K562 (cell line): ENCODE results near the gene ADGRG1. TPM values are rescaled to one million over a fixed set of nuclear protein-coding genes. Genes with fewer than 3 reads are reported as not detected.
A peak's percentile ranks its signal among the peaks of the same experiment; 100 is the strongest.

ENCODE experiments used
- ATAC-seq: fragments of 200-7000 bp; cut with Tn5 transposase; 3 replicates; pipeline ENCODE4 v1.9.1; 2020; ENCODE audit warnings: moderate library complexity
- BruUV-seq: library from RNA; stranded (reverse); fragments of 400-500 nt; replicated peaks from 2 replicates; lab custom pipeline; 2021; lab: Mats Ljungman, UMichigan
- CTCF ChIA-PET: fragments of 300-600 bp; formaldehyde crosslinking; extraction: SDS; loops from one replicate; lab custom pipeline; 2021; ENCODE audit warnings: low intra/inter-chr PET ratio; lab: Yijun Ruan, JAX
- POLR2A ChIA-PET: fragments of 300-600, 350-650 bp; sonication (Branson Sonifier 250); formaldehyde crosslinking; extraction: SDS; loops from one replicate; lab custom pipeline; 2021; ENCODE audit warnings: antibody characterized with exemption, inconsistent platforms; lab: Yijun Ruan, JAX
- DNase-seq, 4 experiments: peaks; one replicate each; pipeline versions ENCODE4 v3.0.0 to v3.0.0-alpha.2; 2011 to 2018; ENCODE audit warnings: low spot score in 3 of 4, mixed read lengths in 3 of 4; ENCODE audit errors: extremely low read depth in 1 of 4
- FAIRE-seq: peaks from 2 replicates; lab custom pipeline; 2011; peaks lifted over from hg19 to GRCh38; lab: Jason Lieb, UNC
- H2AFZ ChIP-seq: 2 replicates; pipeline ENCODE4 v1.6.0; 2011; ENCODE audit warnings: low read depth, low read length, control low read depth, inconsistent platforms
- H3K27ac ChIP-seq: fragments of 200-600 bp; 3 replicates; pipeline ENCODE4 v1.8.0; 2011; ENCODE audit warnings: low read depth, mild to moderate bottlenecking, control low read depth, inconsistent platforms, low read length, moderate library complexity, mixed read lengths; ENCODE audit errors: extremely low read depth
- H3K27me3 ChIP-seq, 2 experiments: fragments of 300-600 bp in 1 of 2; 2 replicates in 1 of 2; 3 replicates in 1 of 2; pipeline versions ENCODE4 v1.6.0 to v1.8.0; 2011; ENCODE audit warnings: inconsistent platforms in 2 of 2, low read length in 2 of 2, mild to moderate bottlenecking in 1 of 2, mixed read lengths in 1 of 2, moderate library complexity in 1 of 2; ENCODE audit not compliant: control insufficient read depth in 2 of 2, insufficient read depth in 2 of 2
- H3K36me3 ChIP-seq: fragments of 300-600 bp; 3 replicates; pipeline ENCODE4 v1.8.0; 2011; ENCODE audit warnings: mild to moderate bottlenecking, low read length, inconsistent platforms; ENCODE audit not compliant: control insufficient read depth, insufficient read depth
- H3K4me1 ChIP-seq, 2 experiments: fragments of 200-600 bp in 1 of 2; replicated peaks in 1 of 2; 2 replicates in 1 of 2; 3 replicates in 1 of 2; pipeline versions ENCODE4 v1.5.1 to v1.8.0; 2011; ENCODE audit warnings: inconsistent platforms in 2 of 2, low read length in 2 of 2, mild to moderate bottlenecking in 1 of 2, mixed read lengths in 1 of 2, moderate library complexity in 1 of 2; ENCODE audit not compliant: control insufficient read depth in 2 of 2, insufficient read depth in 2 of 2
- H3K4me2 ChIP-seq: 2 replicates; pipeline ENCODE4 v1.6.1; 2011; ENCODE audit warnings: low read length, control low read depth, inconsistent platforms, mixed read lengths; ENCODE audit not compliant: insufficient read depth
- H3K4me3 ChIP-seq: fragments of 200-600 bp; sonication (generic), shearing (Covaris generic); 2 replicates; pipeline ENCODE4 v1.5.1; 2016; ENCODE audit warnings: control low read depth, inconsistent platforms
- H3K79me2 ChIP-seq: fragments of 200-600 bp; 3 replicates; pipeline ENCODE4 v1.8.0; 2011; ENCODE audit warnings: low read length, inconsistent platforms; ENCODE audit not compliant: control insufficient read depth, insufficient read depth
- H3K9ac ChIP-seq, 2 experiments: 2 replicates each; pipeline versions ENCODE4 v1.6.0 to v1.6.1; 2011; ENCODE audit warnings: low read depth in 2 of 2, low read length in 2 of 2, control low read depth in 1 of 2, inconsistent platforms in 1 of 2, mild to moderate bottlenecking in 1 of 2, mixed read lengths in 1 of 2; ENCODE audit not compliant: insufficient read depth in 1 of 2
- H3K9me1 ChIP-seq: one replicate; pipeline ENCODE4 v1.6.0; 2011; ENCODE audit warnings: inconsistent platforms, mild to moderate bottlenecking, low read length, moderate library complexity; ENCODE audit not compliant: control insufficient read depth, insufficient read depth
- H3K9me3 ChIP-seq: replicated peaks from 2 replicates; pipeline ENCODE4 v1.5.1; 2011; ENCODE audit warnings: low read depth, low read length, inconsistent platforms; ENCODE audit not compliant: control insufficient read depth, insufficient read depth
- H4K20me1 ChIP-seq: replicated peaks from 2 replicates; pipeline ENCODE4 v1.6.1; 2011; ENCODE audit warnings: low read length, inconsistent platforms, mixed read lengths; ENCODE audit not compliant: control insufficient read depth, insufficient read depth
- ADNP ChIP-seq: fragments of 200-800 bp; sonication (Bioruptor generic); IDR thresholded peaks from 2 replicates; pipeline ENCODE4 v1.6.1; 2016; ENCODE audit warnings: missing genetic modification characterization, missing compliant biosample characterization
- BCOR ChIP-seq: fragments of 450-650 bp; IDR thresholded peaks from 2 replicates; pipeline ENCODE4 v1.6.1; 2016
- BRD9 ChIP-seq: fragments of 450-650 bp; IDR thresholded peaks from 2 replicates; pipeline ENCODE4 v1.6.1; 2018; ENCODE audit warnings: low read depth; ENCODE audit not compliant: partially characterized antibody
- ETV1 ChIP-seq: fragments of 450-650 bp; conservative IDR thresholded peaks from 2 replicates; pipeline ENCODE4 v1.6.1; 2016; ENCODE audit warnings: missing genetic modification characterization, control low read depth, low read depth, missing compliant biosample characterization
- HDAC2 ChIP-seq: fragments of 450-650 bp; IDR thresholded peaks from 2 replicates; pipeline ENCODE4 v1.6.1; 2016; ENCODE audit warnings: mild to moderate bottlenecking
- HNRNPLL ChIP-seq: fragments of 200-400 bp; formaldehyde crosslinking; IDR thresholded peaks from 2 replicates; pipeline ENCODE4 v1.6.1; 2017; ENCODE audit warnings: low read length, low read depth, mild to moderate bottlenecking; ENCODE audit not compliant: poor library complexity, severe bottlenecking
- ILK ChIP-seq: fragments of 450-650 bp; IDR thresholded peaks from 2 replicates; pipeline ENCODE4 v1.6.1; 2016; ENCODE audit warnings: missing genetic modification characterization, low read depth, mild to moderate bottlenecking, missing compliant biosample characterization, moderate library complexity, borderline replicate concordance
- KDM1A ChIP-seq, 2 experiments: fragments of 450-650 bp; IDR thresholded peaks; 2 replicates each; pipeline ENCODE4 v1.6.1; 2016; ENCODE audit warnings: mild to moderate bottlenecking in 2 of 2
- MED1 ChIP-seq: sonication (generic); formaldehyde crosslinking; IDR thresholded peaks from 2 replicates; pipeline ENCODE4 v1.8.1; 2023; ENCODE audit warnings: missing genetic modification reagents, borderline replicate concordance
- MTA2 ChIP-seq: fragments of 450-650 bp; IDR thresholded peaks from 2 replicates; pipeline ENCODE4 v1.6.1; 2016; ENCODE audit warnings: low read depth
- NFE2L1 ChIP-seq: fragments of 450-650 bp; IDR thresholded peaks from 2 replicates; pipeline ENCODE4 v1.6.1; 2016; ENCODE audit warnings: missing genetic modification characterization, low read depth, mild to moderate bottlenecking, missing compliant biosample characterization, moderate library complexity, borderline replicate concordance
- NFYB ChIP-seq: IDR thresholded peaks from 2 replicates; pipeline ENCODE4 v1.6.1; 2011; ENCODE audit warnings: mild to moderate bottlenecking, moderate library complexity; ENCODE audit not compliant: insufficient read length; ENCODE audit errors: extremely low read depth
- RBM25 ChIP-seq: fragments of 200-400 bp; formaldehyde crosslinking; IDR thresholded peaks from 2 replicates; pipeline ENCODE4 v1.6.1; 2018; ENCODE audit warnings: low read length, low read depth, moderate library complexity; ENCODE audit not compliant: severe bottlenecking
- RCOR1 ChIP-seq, 2 experiments: IDR thresholded peaks; 2 replicates each; pipeline ENCODE4 v1.6.1; 2012; ENCODE audit warnings: low read depth in 2 of 2, low read length in 2 of 2, borderline replicate concordance in 1 of 2, improper control_type of control experiment in 1 of 2
- SAFB2 ChIP-seq: fragments of 200-400 bp; formaldehyde crosslinking; IDR thresholded peaks from 2 replicates; pipeline ENCODE4 v1.6.1; 2018; ENCODE audit warnings: borderline replicate concordance, low read length, low read depth, moderate library complexity; ENCODE audit not compliant: severe bottlenecking
- SMARCA5 ChIP-seq: fragments of 450-650 bp; IDR thresholded peaks from 2 replicates; pipeline ENCODE4 v1.6.1; 2016
- ZFP36 ChIP-seq: fragments of 150-350 bp; IDR thresholded peaks from 2 replicates; pipeline ENCODE4 v1.6.1; 2018; ENCODE audit warnings: low read length, low read depth; ENCODE audit not compliant: partially characterized antibody
- ZNF316 ChIP-seq: fragments of 450-650 bp; IDR thresholded peaks from 2 replicates; pipeline ENCODE4 v1.6.1; 2016
- WGBS: fragments of 100-300 bp; shearing (Covaris generic); methylation state at CpG from one replicate; pipeline ENCODE4 v1.1.6; 2016; ENCODE audit warnings: low coverage, mixed read lengths; ENCODE audit not compliant: insufficient coverage; ENCODE audit errors: missing lambda C conversion rate; 5-methylcytosine and 5-hydroxymethylcytosine counted together
- in situ Hi-C: fragments of 300-500 bp; cut with MboI; formaldehyde crosslinking; loops from 4 replicates; pipeline ENCODE4 v1.15.0; 2018; ENCODE audit warnings: inconsistent platforms, mixed read lengths
- intact Hi-C: fragments of 100-400 bp; cut with micrococcal nuclease; formaldehyde crosslinking; loops from 2 replicates; pipeline ENCODE4 v1.14.2; 2022
- polyA plus RNA-seq, 8 experiments: library from polyadenylated mRNA; depleted of rRNA in 4 of 8; stranded (reverse) in 5 of 8; unstranded in 3 of 8; fragments of >200 nt; fragmentation: Nextera tagmentation in 2 of 8; fragmentation: Illumina TruSeq in 1 of 8; extraction: Ambion mirVana in 2 of 8; extraction: Trizol in 1 of 8; gene quantifications; 2 replicates each; pipeline versions ENCODE4 v1.2.1 to v1.2.3, GENCODE V29; 2011 to 2014; ENCODE audit warnings: inconsistent platforms in 1 of 8, missing spikeins in 1 of 8
- total RNA-seq, 7 experiments: library from RNA; depleted of rRNA in 6 of 7; stranded (reverse); fragments of >200 nt in 6 of 7; fragmentation: Illumina TruSeq in 2 of 7; extraction: Trizol in 2 of 7; gene quantifications; 2 replicates each; pipeline versions ENCODE4 v1.2.1 to v1.2.3, GENCODE V29; 2011 to 2021; ENCODE audit warnings: low replicate concordance in 1 of 7

The ADGRG1 gene
- total and polyA plus RNA-seq, 9 of the 15 experiments (the other 6 are each of a cell fraction or from before 2014, with no cell fraction given) = 0.04 to 0.31 (median 0.16) TPM; not detected in 6

DNA sequence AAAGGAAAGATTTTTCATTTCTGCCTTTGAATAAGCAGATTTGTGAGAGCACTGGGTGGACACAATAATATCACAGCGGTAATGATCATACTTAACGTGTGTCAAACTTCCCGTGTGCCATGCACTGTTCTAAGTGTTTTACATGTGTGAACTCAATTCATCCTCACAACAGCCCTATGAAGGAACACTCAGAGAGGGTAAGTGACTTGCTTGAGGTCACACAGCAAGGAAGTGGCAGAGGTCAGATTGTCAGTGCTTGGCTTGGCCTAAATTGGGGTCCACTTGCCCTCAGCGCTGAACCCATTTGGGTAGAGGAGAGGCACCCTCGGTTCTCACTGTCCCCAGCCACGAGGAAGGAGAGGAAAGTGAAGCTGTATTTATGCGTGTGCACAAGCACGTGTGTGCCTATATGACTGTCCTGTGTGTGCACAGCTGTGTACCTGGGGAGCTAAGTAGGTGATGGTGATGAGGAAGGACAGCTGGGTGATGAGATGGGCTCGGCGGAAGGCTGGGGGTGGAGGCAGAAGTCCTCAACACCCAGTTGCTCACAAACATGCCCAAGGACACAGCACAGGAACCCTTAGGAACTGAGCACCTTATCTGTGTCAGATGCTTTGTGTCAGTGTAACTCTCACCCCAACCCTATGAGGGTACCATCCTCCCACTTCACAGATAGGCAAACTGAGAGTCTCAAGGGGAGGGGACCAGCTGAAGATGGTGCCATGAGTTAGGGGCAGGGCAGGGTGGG lies 29.9 kb downstream of the ADGRG1 start:
- Histone ChIP-seq H3K27ac (no peak overlapping the region), H3K9me1 (no peaks in the 10 kb centered on the region), H3K4me3 (no peak overlapping the region), H3K9ac (0 out of 4 replicates have a peak overlapping the region, but pooled peaks of 1 of the 2 experiments have one; percentile 36), H3K4me2 (no peak overlapping the region), H3K79me2 (no peaks in the 10 kb centered on the region), H3K4me1 (peaks cover 0 to 15% of the 10 kb centered on the region in 2 experiments; a peak in 1 of 5 replicates), H3K36me3 (no peaks in the 10 kb centered on the region), H3K9me3 (no peaks in the 10 kb centered on the region)
- DNase-seq (no peak), FAIRE-seq (peak; percentile 56), ATAC-seq (no peak)
- intact Hi-C loops = loop anchor here (10.0 kb wide), 1 partner anchor 206 kb away; no protein-coding TSS in a partner anchor
- CTCF ChIA-PET = no interaction called here
- BruUV-seq = no TSS peak
- 18% methylated on average over 10 of the region's 10 CpGs for WGBS
- peak; percentile 88 for TF ChIP-seq ZFP36
- peak; percentile 70 for TF ChIP-seq BRD9
- TF ChIP-seq ADNP (tag) = peak; percentile 83
- no peak for TF ChIP-seq SAFB2
- no peak for TF ChIP-seq HNRNPLL
- no peak for TF ChIP-seq MED1 (CRISPR knock-in tag)
- TF ChIP-seq ETV1 (tag) = peak; percentile 71
- no peak for TF ChIP-seq ZNF316
- TF ChIP-seq SMARCA5 = peak; percentile 79; the same call in 1 of the 2 replicates
- no peak for TF ChIP-seq MTA2
- no peak for TF ChIP-seq NFE2L1 (tag)
- peak; percentile 70; the same call in 1 of the 2 replicates for TF ChIP-seq HDAC2
- peak in 1 of 2 experiments; percentile 58; a peak in 2 of 4 replicates for TF ChIP-seq RCOR1 (IDR thresholded peaks at IDR 0.05; ENCODE audit: borderline replicate concordance in 1 of 2, low read depth in 2 of 2, low read length in 2 of 2)
- TF ChIP-seq NFYB = no peak
- peak; percentile 67 to 80 for TF ChIP-seq KDM1A (IDR thresholded peaks at IDR 0.05)
- TF ChIP-seq BCOR = peak; percentile 95
- TF ChIP-seq ILK (tag) = no peak
- TF ChIP-seq RBM25 = peak; percentile 94
- TF ChIP-seq, all 486 proteins: peak for 10
- H2AFZ ChIP-seq = no peak overlapping the region
- POLR2A ChIA-PET = no interaction called here
- H4K20me1 ChIP-seq = no peaks in the 10 kb centered on the region
- peaks cover 3 to 5% of the 10 kb centered on the region in 2 experiments; a peak in 1 of 5 replicates for H3K27me3 ChIP-seq
- in situ Hi-C loops = no loop called here
